ENCODE data around the gene HNRNPA3. TPM values are rescaled to one million over a fixed set of nuclear protein-coding genes. Genes with fewer than 3 reads are reported as not detected.

Gene HNRNPA3
- polyA plus RNA-seq, 1 donor (not counting 4 experiments of a cell fraction or from before 2014, with no cell fraction given) = 178 TPM

- dilution Hi-C loops (cut with MboI; ENCODE audit: extremely low pct_ligation_motif_present, low sequenced_read_pairs) = no loop called here
- no peak for TF ChIP-seq EZH2 (IDR thresholded peaks at IDR 0.05; ENCODE audit: low read length)
- no peak for TF ChIP-seq CTCF (optimal IDR thresholded peaks at IDR 0.05 in 1 of 3, IDR thresholded peaks at IDR 0.05 in 1 of 3, conservative IDR thresholded peaks at IDR 0.05 in 1 of 3; ENCODE audit: extremely low read depth in 1 of 3, insufficient read depth in 2 of 3, low read length in 3 of 3)
- peaks cover 38% of the 10 kb centered on the region for H3K4me1 ChIP-seq (ENCODE audit: control insufficient read depth, extremely low read depth, insufficient read depth, low read length)
Measured at GRCh38 chr2:177262092-177262491, 49.5 kb downstream of the HNRNPA3 start.

GRCh38 chr2:177262958-177263450, 50.4 kb downstream of the HNRNPA3 start:
- DNase-seq (ENCODE audit: low read depth, low spot score) (no peak), FAIRE-seq (no peak)
- Histone ChIP-seq H4K20me1 (ENCODE audit: control insufficient read depth, extremely low read depth, insufficient read depth, low read length) (peaks cover 20% of the 10 kb centered on the region), H3K79me2 (ENCODE audit: control insufficient read depth, insufficient read depth, low read length) (peaks cover 63% of the 10 kb centered on the region), H3K36me3 (ENCODE audit: control insufficient read depth in 2 of 2, extremely low read depth in 1 of 2, insufficient read depth in 2 of 2, low read length in 2 of 2) (peaks cover 2 to 22% of the 10 kb centered on the region in 2 experiments), H3K4me1 (ENCODE audit: control insufficient read depth, extremely low read depth, insufficient read depth, low read length) (peaks cover 39% of the 10 kb centered on the region), H3K27ac (ENCODE audit: control insufficient read depth, insufficient read depth, low read length) (peak overlapping the region; percentile 99), H3K9ac (ENCODE audit: control insufficient read depth, extremely low read depth, insufficient read depth, low read length) (peak overlapping the region; percentile 97), H3K4me3 (ENCODE audit: control insufficient read depth in 2 of 3, extremely low read depth in 1 of 3, insufficient read depth in 2 of 3, low read depth in 1 of 3, low read length in 3 of 3) (peak overlapping the region; percentile 88 to 99 (median 92)), H3K9me3 (ENCODE audit: control insufficient read depth, low read depth, low read length) (peaks cover 2% of the 10 kb centered on the region), H3K4me2 (ENCODE audit: control insufficient read depth, extremely low read depth, insufficient read depth, low read depth, low read length) (peak overlapping the region; percentile 97), H3K9me1 (ENCODE audit: control insufficient read depth, extremely low read depth, insufficient read depth, low read length) (peaks cover 2% of the 10 kb centered on the region), H3K27me3 (ENCODE audit: control insufficient read depth, extremely low read depth, insufficient read depth, low read length) (no peaks in the 10 kb centered on the region), H2AFZ (ENCODE audit: control insufficient read depth, low read length) (no peak overlapping the region)
- dilution Hi-C loops (cut with MboI; ENCODE audit: extremely low pct_ligation_motif_present, low sequenced_read_pairs) = no loop called here
- TF ChIP-seq EZH2 (IDR thresholded peaks at IDR 0.05; ENCODE audit: low read length) (no peak), CTCF (optimal IDR thresholded peaks at IDR 0.05 in 1 of 3, IDR thresholded peaks at IDR 0.05 in 1 of 3, conservative IDR thresholded peaks at IDR 0.05 in 1 of 3; ENCODE audit: extremely low read depth in 1 of 3, insufficient read depth in 2 of 3, low read length in 3 of 3) (no peak)

More at GRCh38 chr2:177262092-177262491, 49.5 kb downstream of the HNRNPA3 start:
- Histone ChIP-seq H3K79me2 (ENCODE audit: control insufficient read depth, insufficient read depth, low read length) (peaks cover 72% of the 10 kb centered on the region), H3K9me3 (ENCODE audit: control insufficient read depth, low read depth, low read length) (peaks cover 2% of the 10 kb centered on the region), H2AFZ (ENCODE audit: control insufficient read depth, low read length) (no peak overlapping the region), H4K20me1 (ENCODE audit: control insufficient read depth, extremely low read depth, insufficient read depth, low read length) (peaks cover 29% of the 10 kb centered on the region), H3K9ac (ENCODE audit: control insufficient read depth, extremely low read depth, insufficient read depth, low read length) (peak overlapping the region; percentile 97), H3K4me2 (ENCODE audit: control insufficient read depth, extremely low read depth, insufficient read depth, low read depth, low read length) (peak overlapping the region; percentile 97), H3K9me1 (ENCODE audit: control insufficient read depth, extremely low read depth, insufficient read depth, low read length) (peaks cover 2% of the 10 kb centered on the region), H3K4me3 (ENCODE audit: control insufficient read depth in 2 of 3, extremely low read depth in 1 of 3, insufficient read depth in 2 of 3, low read depth in 1 of 3, low read length in 3 of 3) (peak overlapping the region; percentile 88 to 99 (median 92)), H3K27ac (ENCODE audit: control insufficient read depth, insufficient read depth, low read length) (peak overlapping the region; percentile 99), H3K36me3 (ENCODE audit: control insufficient read depth in 2 of 2, extremely low read depth in 1 of 2, insufficient read depth in 2 of 2, low read length in 2 of 2) (peaks cover 2 to 25% of the 10 kb centered on the region in 2 experiments), H3K27me3 (ENCODE audit: control insufficient read depth, extremely low read depth, insufficient read depth, low read length) (no peaks in the 10 kb centered on the region)
- DNase-seq (ENCODE audit: low read depth, low spot score) (no peak), FAIRE-seq (peak; percentile 63)
